KG1 (cell line): ENCODE measurements around the gene RSU1.

Source experiments
- DNase-seq: peaks from one replicate; lab custom pipeline; 2025; lab: John Stamatoyannopoulos, UW

The RSU1 gene

DNA sequence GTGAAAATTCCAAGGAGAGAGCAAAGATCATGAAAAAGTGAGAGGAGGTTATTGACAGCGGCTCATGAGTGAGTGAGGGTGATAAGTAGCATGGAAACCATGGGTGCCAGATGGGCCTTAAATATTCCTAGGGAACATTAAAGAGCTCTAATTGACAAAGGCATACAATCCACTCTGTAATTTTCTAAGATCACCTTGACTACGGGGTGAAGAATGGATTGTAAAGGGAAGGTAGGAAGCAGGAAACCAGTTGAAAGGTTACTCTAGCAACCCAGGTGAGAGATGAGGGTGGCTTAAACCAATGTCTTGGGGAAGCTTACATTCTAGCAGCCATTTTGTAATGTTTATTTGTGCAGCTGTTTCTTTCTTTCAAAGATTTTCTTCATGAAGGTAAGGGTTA, 75.7 kb downstream of the RSU1 start:
- no peak for DNase-seq

DNA sequence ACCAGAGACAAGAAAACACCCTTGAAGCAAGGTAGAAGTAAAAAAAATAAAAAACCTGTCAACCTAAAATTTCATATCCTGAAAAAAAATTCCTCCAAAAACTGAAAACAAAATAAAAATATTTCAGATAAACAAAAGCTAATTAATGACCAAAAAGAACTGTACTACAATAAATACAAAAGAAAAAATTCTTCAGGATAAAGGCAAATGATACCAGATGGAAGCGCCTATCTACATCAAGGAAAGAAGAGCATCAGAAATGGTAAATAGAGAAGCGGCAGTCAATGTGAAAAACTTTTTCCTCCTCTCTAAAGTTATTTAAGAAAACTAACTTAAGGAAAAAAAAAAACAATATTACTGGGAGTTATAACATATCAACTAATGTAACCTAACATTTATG, 79.8 kb downstream of the RSU1 start:
- DNase-seq, result no peak

DNA sequence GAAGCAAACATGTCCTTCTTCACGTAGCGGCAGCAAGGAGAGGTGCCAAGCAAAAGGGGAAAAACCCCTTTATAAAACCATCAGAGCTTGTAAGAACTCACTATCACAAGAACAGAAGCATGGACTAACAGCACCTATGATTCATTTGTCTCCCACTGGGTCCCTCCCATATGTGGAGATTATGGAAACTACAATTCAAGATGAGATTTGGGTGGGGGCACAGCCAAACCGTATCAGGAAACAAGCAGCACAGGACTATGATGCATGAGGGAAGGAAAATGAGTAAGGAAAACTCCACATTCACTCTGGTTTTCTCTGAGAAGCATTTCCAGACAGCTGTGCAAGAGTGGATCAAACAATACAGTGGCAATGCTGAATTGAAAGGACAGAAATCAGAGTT, 81.6 kb downstream of the RSU1 start:
- DNase-seq, result no peak

DNA sequence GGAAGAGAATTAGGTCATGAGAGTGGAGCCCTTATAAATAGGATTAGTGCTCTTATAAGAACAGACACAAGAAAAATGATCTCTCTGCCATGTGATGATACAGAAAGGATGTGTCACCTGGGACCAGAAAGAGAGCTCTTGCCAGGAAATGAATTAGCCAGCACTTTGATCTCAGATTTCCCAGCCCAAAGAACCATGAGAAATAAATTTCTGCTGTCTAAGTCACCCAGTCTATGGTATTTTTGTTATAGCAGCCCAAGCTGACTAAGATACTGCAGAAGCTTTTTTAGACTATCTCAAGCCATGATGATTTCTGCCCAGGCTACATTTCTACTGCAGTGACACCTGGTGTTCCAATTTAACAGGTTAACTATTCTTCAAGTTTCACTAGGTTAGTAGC, 84.8 kb downstream of the RSU1 start:
- no peak for DNase-seq

DNA sequence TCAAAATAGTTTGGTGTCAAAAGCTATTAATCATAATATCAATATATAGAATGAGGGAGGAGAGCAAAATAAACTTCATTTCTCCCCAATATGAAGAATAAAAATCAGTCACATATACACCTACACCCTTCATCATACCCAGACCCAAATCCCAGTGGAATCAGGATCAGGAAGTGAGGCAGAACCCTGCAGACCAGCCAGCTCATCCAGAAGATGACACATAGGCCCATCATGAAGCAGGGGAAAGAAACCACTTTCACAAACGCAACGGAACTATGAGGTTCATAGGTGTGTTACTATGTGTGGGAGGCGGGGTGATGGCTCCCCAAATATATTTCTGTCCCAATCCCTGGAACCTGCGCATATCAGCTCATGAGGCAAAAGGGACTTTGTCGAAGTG, 89.0 kb downstream of the RSU1 start:
- no peak for DNase-seq

DNA sequence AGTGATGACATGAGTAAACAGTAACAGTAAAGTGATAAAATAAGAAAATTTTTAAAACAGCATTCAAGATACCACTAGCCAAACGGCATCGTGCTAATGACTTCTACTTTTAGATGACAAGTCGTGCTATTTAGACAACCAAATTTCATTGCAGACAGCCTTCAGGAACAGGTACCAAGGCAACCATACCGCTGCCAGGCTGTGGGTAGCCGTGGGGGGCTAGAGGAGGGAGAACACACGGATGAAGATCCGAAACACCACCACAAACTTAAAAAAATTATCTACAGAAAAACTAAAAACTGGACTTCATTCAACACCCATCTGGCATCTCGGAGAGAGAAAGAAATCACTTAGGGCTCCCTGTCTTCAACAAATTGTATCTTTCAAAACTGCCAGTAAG, 89.6 kb downstream of the RSU1 start:
- no peak for DNase-seq

DNA sequence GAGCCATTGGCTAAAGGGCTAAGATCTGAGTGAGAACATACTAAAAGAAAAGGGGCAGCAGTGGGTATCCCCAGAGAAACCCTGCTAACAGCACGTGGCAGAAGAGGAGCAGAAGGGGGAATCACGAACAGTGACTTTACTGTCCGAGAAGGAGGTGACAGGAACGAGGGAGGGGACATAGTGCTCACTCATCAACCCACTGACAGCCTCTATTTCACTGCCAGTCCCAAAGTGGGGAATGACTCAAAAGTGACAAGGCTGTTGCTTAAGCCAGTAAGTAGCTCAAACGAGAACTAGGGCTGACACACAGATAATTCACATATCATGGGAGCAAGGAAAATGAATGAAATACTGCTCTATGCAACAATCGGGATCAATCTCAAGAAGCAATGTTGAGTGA, 92.7 kb downstream of the RSU1 start:
- no peak for DNase-seq

DNA sequence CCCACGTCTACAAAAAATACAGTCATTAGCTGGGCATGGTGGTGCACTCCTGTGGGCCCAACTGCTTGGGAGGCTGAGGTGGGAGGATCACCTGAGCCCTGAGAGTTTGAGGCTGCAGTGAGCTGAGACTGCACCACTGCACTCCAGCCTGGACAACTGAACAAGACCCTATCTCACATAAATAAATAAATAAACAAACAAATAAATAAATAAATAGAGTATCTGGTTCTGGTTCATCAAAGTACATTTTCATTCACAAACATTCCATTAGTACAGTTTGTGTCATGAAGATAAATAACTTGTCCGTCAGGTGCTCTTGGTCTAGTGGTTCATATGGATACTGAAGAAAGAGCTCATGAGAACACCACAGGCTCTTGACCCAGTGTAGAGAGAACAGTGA, 96.4 kb downstream of the RSU1 start:
- DNase-seq, result no peak

DNA sequence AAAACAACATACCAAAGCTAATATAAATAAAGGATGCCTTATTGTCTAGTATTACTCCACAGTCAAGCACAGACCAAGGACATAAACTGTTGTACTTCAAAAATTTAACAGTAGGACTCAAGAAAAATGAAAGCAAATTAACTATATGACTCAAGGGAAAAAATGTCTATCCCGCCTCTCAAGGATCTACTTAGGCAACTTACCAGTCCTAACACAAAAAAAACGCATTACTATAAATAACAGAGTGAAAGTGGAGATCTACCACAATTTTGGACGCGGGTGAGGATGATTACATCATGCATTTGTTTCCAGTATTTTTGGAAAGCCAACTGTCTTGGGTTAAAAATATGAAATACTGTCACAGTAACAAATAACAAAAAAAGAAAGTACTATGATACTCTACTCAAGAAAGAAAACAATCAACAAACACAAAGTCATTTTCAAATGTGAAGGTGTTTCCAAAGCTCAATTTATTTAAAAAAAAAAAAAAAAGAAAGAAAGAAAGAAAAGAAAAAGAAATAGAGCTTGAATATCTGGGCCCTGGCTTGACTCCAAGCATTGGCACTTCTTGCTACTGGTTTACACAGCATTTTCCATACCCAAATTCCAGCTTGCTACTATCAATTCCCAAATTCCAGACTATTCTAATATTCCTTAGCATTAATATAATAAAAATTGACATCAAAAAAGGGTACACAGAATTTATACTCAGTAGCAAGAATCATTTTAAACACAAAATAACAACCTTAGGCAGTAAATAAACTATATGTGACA, 99.4 kb downstream of the RSU1 start:
- DNase-seq, result no peak

DNA sequence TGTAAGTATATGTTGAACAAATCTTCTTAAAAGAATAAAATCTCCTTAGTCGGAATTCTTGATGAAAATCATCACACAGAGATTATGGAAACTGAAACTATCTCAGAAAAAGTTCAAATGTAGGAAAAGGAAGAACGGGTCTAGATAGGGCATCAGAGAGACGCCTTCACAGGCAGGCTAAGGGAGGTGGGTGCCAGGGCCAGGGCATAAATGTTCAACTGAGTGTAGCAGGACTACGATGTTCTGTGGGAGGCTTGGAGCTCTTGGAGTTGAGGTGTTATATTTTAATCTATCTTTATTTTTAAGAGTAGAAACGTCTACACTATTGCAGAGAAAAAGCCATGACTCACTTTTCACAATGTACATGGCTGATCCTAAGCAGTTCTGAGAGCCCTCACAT, 101.2 kb downstream of the RSU1 start:
- no peak for DNase-seq

DNA sequence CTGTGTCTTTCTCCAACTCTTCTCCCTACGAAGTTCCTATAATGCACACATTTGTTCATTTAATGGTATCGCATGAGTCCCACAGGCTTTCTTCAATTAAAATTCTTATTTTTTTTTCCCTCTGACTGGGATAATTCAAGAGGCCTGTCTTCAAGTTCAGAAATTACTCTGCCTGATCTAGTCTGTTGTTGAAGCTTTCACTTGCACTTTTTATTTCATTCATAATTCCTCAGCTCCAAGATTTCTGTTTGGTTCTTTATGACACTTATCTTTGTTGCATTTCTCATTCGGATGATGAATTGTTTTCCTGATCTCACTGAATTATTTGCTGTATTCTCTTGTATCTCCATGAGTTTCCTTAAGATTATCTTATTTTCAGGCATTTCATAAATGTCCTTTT, 103.9 kb downstream of the RSU1 start:
- DNase-seq, result no peak

DNA sequence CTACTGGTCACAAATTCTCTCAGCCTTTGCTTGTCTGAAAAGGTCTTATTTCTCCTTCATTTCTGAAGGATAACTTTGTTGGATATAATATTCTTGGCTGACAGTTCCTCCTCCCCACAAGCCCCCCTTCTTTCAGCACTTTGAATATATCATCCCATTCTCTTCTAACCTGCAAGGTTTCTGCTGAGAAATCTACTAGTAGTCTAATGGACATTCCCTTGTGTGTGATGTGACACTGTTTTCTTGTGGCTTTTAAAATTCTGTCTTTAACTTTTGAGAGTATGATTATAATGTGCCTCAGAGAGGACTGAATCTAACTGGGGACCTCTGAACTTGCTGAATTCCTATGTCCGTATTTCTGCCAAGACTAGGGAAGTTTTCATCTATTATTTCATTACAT, 104.3 kb downstream of the RSU1 start:
- no peak for DNase-seq

DNA sequence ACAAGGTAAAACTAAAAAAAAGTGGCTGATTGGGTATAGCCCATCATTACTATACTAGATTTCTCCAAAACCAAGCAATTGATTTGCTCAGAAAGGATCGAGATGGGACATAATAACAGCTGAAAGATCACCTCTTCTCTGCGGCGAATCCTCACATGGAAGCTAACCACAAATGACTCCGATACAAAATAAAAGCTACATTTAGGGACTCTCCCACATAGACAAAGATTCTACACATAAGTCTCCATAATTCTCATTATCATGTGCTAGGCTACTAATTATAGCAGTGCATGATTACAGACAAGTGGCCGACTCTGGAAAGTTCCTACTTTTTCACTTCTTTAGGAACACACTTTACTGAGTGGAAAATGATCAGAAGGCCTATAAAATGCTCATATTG, 116.9 kb downstream of the RSU1 start:
- DNase-seq, result no peak

DNA sequence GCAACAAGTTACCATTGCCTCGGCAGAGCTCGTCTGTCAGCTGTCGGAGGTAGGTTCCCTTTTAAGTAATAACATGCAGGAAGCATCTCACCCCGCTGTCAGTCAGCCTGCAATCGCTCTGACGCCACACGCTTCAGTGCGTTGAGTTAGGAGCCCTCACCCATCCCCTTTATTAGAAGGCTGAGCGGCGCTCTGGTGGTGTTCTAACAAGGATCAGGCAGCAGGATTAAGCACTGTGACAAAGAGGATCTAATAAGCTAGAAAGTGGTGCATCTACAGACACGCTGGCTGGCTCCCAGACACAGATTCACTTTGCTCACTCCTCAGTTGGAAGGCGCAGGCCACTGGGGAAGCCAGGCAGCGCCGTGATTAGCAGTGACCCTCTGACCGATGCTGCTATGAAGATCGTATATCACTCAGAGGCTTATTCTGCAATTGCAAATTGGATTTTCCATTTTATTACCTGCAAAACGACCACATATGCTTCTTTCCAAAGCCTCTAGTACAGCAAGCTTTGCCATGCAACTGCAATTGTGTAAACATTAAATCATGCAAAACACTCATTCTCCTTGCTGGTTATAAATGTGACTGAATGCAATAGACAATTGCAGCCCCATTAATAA, 117.7 kb downstream of the RSU1 start:
- DNase-seq, result no peak

DNA sequence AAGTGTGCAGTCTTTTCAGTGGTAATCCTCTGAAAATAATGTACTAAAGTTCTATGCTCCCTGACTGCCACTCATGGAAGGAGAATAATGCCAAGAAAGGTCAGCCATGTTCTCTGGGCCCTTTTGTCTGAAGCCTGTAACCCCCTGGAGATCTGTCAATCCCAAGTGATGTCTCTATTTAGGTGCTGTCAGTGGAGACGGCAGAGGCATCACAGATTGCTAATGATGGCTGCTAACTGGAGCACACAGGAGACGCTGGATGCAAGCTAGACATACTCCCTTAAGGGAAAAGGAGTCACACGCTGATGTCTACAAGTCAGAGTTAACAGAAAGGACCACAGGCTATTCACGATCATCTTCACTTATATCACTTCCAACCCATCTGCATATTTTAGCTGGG, 118.8 kb downstream of the RSU1 start:
- DNase-seq, result no peak

DNA sequence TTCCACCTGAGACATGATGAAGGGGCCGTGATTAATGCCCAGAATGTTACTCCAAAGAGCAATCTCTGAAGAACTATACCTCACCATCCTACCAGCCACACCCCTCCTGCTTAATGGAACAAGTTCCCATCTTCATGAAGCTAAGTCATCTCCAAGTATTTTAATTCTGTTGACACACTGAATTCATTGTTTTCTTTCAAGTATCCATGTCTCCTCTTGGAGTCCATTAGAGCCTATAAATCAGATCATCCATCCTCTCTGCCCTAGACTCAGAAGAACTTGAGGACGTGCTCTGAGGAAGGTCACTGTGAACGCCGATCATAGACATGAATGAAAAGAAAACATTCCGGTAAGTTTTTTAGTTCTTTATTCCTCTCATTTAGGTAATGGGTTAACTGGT, 126.8 kb downstream of the RSU1 start:
- DNase-seq, result no peak

DNA sequence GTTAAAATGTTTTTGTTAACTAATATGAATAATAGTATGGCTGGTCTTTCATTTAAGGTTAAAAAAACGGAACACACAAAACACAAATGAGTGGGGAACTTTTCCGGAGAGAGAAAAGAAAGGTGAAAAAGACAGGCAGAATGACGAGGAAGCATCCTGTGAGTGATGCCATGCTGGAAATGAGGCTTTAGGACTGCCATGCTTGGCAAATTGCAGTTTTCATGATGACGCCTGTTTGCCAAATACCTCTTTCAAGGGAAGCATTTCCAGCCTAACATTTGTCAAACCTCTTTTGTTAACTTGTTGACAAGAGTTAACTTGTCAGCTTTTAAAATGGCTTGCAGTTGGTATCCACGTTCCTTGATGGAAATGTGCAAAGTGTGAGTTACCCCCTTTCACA, 127.5 kb downstream of the RSU1 start:
- no peak for DNase-seq

DNA sequence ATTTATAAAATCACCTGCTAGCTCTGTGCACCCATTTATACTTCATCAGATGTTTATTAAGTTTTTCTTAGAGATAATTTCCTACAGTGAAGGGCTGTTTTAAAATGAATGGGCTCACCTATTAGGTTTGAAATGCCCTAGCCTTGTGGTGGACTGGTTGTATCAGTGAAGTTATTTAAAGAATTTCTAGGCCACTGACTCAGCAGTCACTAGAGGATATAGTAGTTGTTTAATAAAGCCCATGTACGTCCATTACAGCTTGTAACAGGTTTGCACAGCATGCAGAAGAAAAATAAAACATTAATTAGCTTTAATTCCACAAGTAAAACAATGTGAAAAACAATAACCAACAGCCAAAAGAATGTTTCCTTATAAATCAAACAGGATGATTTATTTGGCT, 128.0 kb downstream of the RSU1 start:
- no peak for DNase-seq

DNA sequence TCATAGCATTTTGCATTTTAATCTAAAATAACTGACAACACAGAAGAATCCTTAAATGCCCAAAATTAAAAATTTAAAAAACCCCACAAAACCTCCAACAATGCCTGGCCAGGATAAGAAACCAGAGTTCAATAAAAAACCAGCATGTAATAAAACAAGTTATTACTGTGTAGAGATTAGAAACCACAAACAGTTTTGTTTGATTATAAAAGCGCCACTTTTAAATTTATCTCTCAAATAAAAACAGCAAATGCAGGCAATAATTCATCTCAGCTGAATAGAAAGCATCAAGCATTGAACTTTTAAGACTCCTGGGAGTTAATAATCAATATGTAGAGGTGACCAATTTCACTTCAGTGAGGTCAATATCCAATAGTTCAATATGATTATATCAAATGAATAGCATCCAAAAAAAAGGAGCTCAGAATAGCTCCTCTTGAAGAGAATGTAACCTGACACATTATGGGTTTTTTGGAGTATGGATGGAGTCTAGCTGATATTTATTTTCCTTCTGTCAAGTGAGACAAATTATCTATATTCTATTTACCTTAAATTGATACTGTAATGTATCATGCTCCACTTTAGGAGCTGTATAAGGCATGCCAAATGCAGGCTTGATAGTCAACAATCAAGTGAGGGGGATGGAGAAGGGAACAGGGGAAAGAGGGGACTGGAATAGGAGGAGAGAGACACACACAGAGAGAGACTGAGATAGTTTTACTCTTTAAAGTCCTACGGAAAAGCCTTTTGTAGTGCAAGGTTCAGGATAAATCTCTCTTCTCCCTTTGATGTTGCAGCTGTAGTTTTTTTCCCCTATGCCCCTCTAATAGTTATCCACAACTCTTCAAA, 130.9 kb downstream of the RSU1 start:
- no peak for DNase-seq

DNA sequence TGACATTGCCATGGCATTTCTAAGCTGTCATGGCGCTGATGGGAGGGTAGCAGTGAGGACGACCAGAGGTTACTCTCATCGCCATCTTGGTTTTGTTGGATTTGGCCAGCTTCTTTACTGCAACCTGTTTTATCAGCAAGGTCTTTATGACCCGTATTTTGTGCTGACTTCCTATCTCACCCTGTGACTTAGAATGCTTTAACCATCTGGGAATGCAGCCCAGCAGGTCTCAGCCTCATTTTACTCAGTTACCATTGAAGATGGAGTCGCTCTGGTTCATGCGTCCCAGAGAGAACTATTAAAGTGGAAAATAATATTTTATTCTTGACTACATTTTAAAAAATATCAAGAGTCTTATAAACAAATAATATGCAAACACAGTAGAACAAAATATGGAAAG, 131.7 kb downstream of the RSU1 start:
- no peak for DNase-seq

DNA sequence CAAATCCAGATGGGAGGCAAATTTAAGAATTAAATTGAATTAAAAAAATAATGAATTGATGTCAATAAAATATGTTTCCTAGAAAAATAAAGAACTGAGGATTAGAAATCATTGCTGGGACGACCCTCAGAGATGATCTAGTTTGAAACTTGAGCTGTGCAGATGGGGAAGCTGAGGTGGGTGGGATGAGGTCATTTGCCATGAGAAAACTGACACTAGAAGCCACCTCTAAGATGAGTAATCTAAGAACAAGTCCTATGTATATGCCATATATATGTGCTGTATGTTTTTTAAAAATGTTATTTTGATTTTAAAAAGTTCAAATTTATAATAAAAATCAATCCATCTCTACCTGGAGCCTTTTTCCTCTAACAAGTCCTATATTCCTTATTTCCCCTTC, 135.7 kb downstream of the RSU1 start:
- DNase-seq, result no peak

DNA sequence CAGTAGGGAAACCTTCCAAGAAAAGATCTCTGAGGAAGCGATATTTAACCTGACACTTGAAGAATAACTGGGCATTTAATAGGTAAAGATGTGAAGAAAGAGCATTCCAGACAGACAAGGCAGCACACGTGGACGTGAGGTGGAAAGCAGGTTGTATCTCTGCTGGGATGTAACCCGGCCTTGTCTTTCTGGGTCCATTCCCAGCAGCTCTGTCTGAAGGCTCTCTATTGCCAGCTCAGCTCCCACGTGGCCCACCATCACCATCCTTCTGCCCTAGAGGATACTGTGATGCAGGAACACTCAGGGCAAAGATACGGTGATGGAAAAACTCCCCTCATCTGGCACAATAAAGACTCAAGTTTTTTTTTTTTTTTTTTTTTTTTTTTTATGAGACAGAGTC, 137.7 kb downstream of the RSU1 start:
- no peak for DNase-seq

DNA sequence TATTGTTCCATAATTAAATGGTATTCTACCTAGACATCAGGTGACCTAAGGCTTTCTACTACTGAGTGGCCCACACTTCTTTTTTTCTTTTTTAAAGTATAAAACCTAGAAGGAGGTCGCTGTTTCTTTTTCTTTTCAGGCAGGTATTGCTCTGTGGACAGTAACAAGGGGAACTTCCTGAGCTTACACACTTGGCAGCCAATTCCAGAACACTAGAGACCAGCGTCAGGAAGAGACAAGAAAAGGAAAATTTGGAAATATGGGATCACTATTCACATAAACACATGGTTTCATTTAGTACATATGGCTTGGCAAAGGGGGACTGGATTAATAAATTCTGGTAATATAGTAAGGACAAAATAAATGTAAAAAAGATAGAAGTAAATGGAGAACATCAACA, 141.9 kb downstream of the RSU1 start:
- DNase-seq, result no peak
